GM18867 (cell line): ENCODE results near the gene N4BP2L1.

Experiments
- ATAC-seq: cut with Tn5 transposase; IDR thresholded peaks from one replicate; pipeline ENCODE4 v1.9.1; 2021; ENCODE audit warnings: mild to moderate bottlenecking, moderate library complexity; ENCODE audit not compliant: unreplicated experiment

Gene N4BP2L1

GRCh38 chr13:32432856-32433255 is 4.9 kb upstream of the N4BP2L1 start:
- ATAC-seq: no peak

DNA sequence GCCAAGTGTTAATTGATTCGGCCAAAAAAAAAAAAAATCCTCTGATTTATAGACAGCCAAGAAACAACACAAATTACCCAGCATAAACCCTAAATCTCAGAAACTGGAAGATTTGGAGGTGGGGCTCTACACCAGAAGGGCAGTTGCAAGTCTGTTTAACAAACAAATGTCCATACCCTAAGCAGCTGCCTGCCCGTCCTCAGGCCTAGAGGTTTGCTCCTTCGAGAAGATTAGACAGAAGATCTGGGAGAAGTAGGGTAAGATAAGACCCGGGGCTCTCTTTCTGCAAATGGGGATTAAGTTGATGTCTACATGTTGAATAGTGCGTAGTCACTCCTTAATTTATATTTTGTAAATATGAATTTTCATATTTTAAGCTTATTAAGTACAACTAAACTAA is 3.4 kb upstream of the N4BP2L1 start:
- no peak for ATAC-seq

- no peak for ATAC-seq
Observed at GRCh38 chr13:32430018-32430747, 2.3 kb upstream of the N4BP2L1 start.

DNA sequence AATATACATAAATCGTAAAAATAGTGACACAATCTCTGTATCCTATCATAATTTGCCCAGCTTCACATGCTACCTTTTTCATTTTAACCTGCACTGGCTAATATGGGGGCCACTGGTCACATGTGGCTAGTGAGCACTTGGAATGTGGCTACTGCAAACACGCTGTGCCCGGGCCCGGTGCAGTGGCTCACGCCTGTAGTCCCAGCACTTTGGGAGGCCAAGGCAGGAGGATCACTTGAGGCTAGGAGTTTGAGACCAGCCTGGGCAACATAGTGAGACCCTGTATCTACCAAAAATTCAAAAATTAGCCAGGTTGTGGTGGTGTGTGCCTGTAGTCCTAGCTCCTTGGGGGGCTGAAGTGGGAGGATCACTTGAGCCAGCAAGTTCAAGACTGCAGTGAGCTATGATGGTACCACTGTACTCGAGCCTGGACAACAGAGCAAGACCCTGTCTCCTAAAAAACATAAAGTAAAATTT is 1.5 kb upstream of the N4BP2L1 start:
- ATAC-seq: no peak

- ATAC-seq: no peak
Observed at GRCh38 chr13:32428581-32429432, 877 bp upstream of the N4BP2L1 start.

GRCh38 chr13:32426990-32427851 is 709 bp downstream of the N4BP2L1 start:
- peak; percentile 17 for ATAC-seq

GRCh38 chr13:32426191-32426989 is 1.5 kb downstream of the N4BP2L1 start:
- ATAC-seq: peak; percentile 50

DNA sequence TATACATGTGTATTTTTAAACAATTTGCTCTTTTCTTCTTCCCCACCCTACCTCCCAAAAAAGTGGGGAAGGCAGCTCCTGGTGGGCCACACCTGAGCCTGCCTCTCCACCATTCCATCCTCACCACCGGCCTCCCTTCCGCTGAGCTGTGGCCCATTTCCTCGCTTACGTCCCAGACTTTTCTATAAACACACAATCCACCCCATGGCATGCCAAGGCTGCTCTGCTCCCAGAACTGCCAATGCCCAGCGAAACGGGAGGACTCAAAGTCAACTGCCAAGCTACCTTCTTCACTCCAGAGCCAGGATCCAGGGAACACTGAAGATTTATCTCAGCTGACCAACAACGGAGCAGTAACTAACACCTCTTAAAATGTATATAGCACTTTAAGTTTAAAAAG is 2.8 kb downstream of the N4BP2L1 start:
- ATAC-seq: no peak

GRCh38 chr13:32423592-32423991 is 4.3 kb downstream of the N4BP2L1 start:
- no peak for ATAC-seq

- ATAC-seq: no peak
Observed at GRCh38 chr13:32419862-32420261, 8.1 kb downstream of the N4BP2L1 start.

GRCh38 chr13:32417995-32418394 is 9.9 kb downstream of the N4BP2L1 start:
- no peak for ATAC-seq

DNA sequence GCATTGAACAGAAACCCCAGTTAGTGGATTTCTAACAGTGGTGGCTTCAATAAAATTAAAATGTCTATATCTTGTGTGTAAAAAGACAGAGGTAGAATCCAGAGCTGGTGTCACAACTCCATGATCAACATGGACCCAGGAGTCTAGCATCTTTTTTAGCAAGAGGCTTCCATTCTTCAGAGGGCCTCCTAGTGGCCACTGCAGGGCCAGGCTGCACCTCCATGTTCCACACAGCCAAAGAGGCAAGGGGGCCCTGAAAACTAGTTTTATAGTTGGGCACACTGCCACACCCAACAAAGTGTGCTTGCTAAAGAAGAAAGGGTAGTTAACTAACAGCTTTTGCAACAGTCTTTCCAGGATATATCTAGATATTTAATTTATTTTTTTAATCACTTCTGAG is 12.9 kb downstream of the N4BP2L1 start:
- no peak for ATAC-seq

DNA sequence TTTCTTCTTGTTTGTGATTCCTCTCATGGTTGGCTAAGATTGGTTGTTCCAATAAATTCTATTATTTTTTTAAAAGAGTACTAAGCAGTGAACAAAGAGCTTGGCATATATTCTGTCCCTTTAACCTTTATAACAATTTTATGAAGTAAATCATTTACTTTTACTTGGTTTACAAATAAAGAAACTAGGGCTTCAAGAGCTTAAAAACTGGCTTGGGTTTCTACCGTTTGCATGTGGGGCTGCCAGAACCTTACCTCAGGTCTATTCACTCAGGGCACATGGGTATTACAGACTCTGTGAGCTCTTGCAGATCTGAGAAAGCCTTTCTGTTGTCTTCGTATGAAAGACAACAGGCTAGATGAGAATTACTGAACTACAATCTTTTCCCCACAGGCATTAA is 13.3 kb downstream of the N4BP2L1 start:
- ATAC-seq: no peak

GRCh38 chr13:32413284-32413683 is 14.6 kb downstream of the N4BP2L1 start:
- ATAC-seq: no peak

DNA sequence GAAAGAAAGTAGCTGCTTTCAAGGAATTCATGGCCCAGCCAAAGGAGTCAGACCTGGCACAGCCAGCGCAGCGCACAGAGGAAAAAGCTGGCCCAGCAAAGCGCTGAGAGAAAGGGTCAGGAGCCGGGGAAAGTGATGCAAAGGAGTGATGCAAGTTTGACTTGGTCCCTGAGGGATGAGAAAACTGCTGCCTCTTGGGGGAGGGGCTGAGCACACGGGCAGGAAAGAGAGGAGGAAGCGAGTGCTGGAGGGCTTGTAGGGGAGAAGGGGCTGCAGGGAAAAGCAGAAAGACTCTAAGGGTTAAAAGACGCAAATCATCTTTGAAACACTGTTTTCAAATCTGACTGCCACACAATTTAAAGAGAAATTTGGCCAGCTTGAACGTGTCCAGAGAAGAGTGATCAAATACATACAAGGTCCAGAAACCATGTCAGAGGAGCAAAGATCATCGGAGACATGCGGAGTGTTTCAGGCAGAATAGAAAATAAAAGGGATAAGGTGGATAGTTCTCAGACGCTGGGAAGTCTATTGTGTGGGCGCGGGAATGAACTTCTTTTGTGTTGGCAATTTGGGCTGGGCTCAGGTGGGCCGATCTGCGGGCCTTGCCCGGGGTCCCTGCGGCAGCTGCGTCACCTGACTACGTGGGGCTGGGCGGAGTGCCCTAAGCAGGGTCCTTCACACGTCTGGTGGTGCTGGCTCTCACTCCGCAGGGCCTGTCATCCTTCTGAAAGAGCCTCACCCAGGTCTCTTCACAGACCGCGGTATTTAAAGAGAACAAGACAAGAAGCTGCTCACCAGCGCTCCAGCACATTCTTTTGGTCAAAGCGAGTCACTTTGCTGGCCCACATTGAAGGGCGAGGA is 18.1 kb downstream of the N4BP2L1 start:
- no peak for ATAC-seq

DNA sequence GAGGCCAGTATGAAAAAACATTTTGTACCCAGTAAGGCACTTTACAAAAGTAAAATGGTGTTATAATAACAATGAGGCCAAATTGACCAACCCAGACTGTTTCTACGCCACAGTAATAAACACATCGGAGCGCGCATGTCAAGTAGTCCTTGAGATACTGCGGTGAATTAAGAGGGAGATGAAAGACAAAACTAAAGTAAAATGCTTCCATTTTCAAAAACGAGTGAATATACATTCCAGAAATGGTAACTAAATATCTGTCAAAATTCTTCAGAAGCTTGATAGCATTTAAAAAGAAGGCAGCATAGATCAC is 19.0 kb downstream of the N4BP2L1 start:
- ATAC-seq: no peak

GRCh38 chr13:32408296-32409000 is 19.5 kb downstream of the N4BP2L1 start:
- peak; percentile 34 for ATAC-seq

- ATAC-seq: peak; percentile 88
Observed at GRCh38 chr13:32407854-32408253, 20.1 kb downstream of the N4BP2L1 start.

GRCh38 chr13:32403108-32403507 is 24.8 kb downstream of the N4BP2L1 start:
- no peak for ATAC-seq
